Measurements from ENCODE around the gene KRT73.

The KRT73 gene

GRCh38 chr12:52613384-52614030 is 4.9 kb downstream of the KRT73 start:
- DNase-seq (ENCODE audit: low read depth): no peak
- no peak for TF ChIP-seq CTCF (IDR thresholded peaks at IDR 0.05; ENCODE audit: control insufficient read depth, insufficient read depth, low read depth, low read length, missing control alignments)
- H3K4me3 ChIP-seq (ENCODE audit: control insufficient read depth, low read depth, low read length): no peak overlapping the region

GRCh38 chr12:52612431-52613383 is 5.7 kb downstream of the KRT73 start:
- no peak for DNase-seq (ENCODE audit: low read depth)
- no peak overlapping the region for H3K4me3 ChIP-seq (ENCODE audit: control insufficient read depth, low read depth, low read length)
- TF ChIP-seq CTCF (IDR thresholded peaks at IDR 0.05; ENCODE audit: control insufficient read depth, insufficient read depth, low read depth, low read length, missing control alignments): no peak

GRCh38 chr12:52611080-52611468 is 7.3 kb downstream of the KRT73 start:
- H3K4me3 ChIP-seq (ENCODE audit: control insufficient read depth, low read depth, low read length): no peak overlapping the region
- no peak for TF ChIP-seq CTCF (IDR thresholded peaks at IDR 0.05; ENCODE audit: control insufficient read depth, insufficient read depth, low read depth, low read length, missing control alignments)

GRCh38 chr12:52608826-52609630 is 9.3 kb downstream of the KRT73 start:
- TF ChIP-seq CTCF (IDR thresholded peaks at IDR 0.05; ENCODE audit: control insufficient read depth, insufficient read depth, low read depth, low read length, missing control alignments): no peak
- DNase-seq (ENCODE audit: low read depth): no peak
- no peak overlapping the region for H3K4me3 ChIP-seq (ENCODE audit: control insufficient read depth, low read depth, low read length)

More at GRCh38 chr12:52611080-52611468, 7.3 kb downstream of the KRT73 start:
- DNase-seq (ENCODE audit: low read depth): no peak

GRCh38 chr12:52608161-52608560 is 10.2 kb downstream of the KRT73 start:
- no peak for TF ChIP-seq CTCF (IDR thresholded peaks at IDR 0.05; ENCODE audit: control insufficient read depth, insufficient read depth, low read depth, low read length, missing control alignments)
- no peak for DNase-seq (ENCODE audit: low read depth)
- no peak overlapping the region for H3K4me3 ChIP-seq (ENCODE audit: control insufficient read depth, low read depth, low read length)

- TF ChIP-seq CTCF (IDR thresholded peaks at IDR 0.05; ENCODE audit: control insufficient read depth, insufficient read depth, low read depth, low read length, missing control alignments): no peak
- DNase-seq (ENCODE audit: low read depth): no peak
- H3K4me3 ChIP-seq (ENCODE audit: control insufficient read depth, low read depth, low read length): no peak overlapping the region
These were observed 11.0 kb downstream of the KRT73 start for GRCh38 chr12:52607314-52607713.

Data from AG09309 (cell line).